Activated CD4-positive, alpha-beta memory T cell treated with anti-CD3 and anti-CD28 coated beads, Interleukin-2, amount 10 ng/mL, durations not matched to agents 7 days and 5 days (primary cell): ENCODE measurements around the gene PTP4A2. TPM values are rescaled to one million over a fixed set of nuclear protein-coding genes. Genes with fewer than 3 reads are reported as not detected.
"Not testable (repeated sequence)": the region's sequence is repeated elsewhere in the genome, so short reads cannot be mapped to it uniquely, and the experiment has no call there.

ENCODE experiments used
- CTCF ChIA-PET: fragments of 350-600 bp; sonication (Branson Sonifier 250); formaldehyde crosslinking; loops from one replicate; lab custom pipeline; 2021; ENCODE audit warnings: antibody characterized with exemption, inconsistent platforms; lab: Charles Lee
- POLR2A ChIA-PET: fragments of 350-600 bp; sonication (Branson Sonifier 250); formaldehyde crosslinking; loops from one replicate; lab custom pipeline; 2021; ENCODE audit warnings: antibody characterized with exemption; lab: Charles Lee
- DNase-seq: peaks from one replicate; pipeline ENCODE4 v3.0.0-alpha.2; 2020
- H3K27ac Mint-ChIP-seq: one replicate; pipeline ENCODE4 v1.8.0; 2021; ENCODE audit warnings: mild to moderate bottlenecking, mixed read lengths
- H3K27me3 Mint-ChIP-seq: one replicate; pipeline ENCODE4 v1.8.0; 2021; ENCODE audit warnings: mixed read lengths
- H3K36me3 Mint-ChIP-seq: one replicate; pipeline ENCODE4 v1.8.0; 2021; ENCODE audit warnings: low read depth, mixed read lengths
- H3K4me1 Mint-ChIP-seq: one replicate; pipeline ENCODE4 v1.8.0; 2021; ENCODE audit warnings: mixed read lengths
- H3K4me3 Mint-ChIP-seq: one replicate; pipeline ENCODE4 v1.8.0; 2021; ENCODE audit warnings: mild to moderate bottlenecking, mixed read lengths
- H3K9me3 Mint-ChIP-seq: one replicate; pipeline ENCODE4 v1.8.0; 2021; ENCODE audit warnings: mixed read lengths
- total RNA-seq, 2 experiments: library from RNA; stranded (reverse); gene quantifications; one replicate each; pipeline ENCODE4 v1.2.3, GENCODE V29; 2021

The PTP4A2 gene
- total RNA-seq, 2 experiments from 2014 or later, result 337 to 349 TPM

GRCh38 chr1:31944205-31945089, 6.3 kb upstream of the PTP4A2 start:
- peaks cover 2% of the 10 kb centered on the region for H3K36me3 Mint-ChIP-seq
- H3K9me3 Mint-ChIP-seq, result no peaks in the 10 kb centered on the region
- ChIA-PET POLR2A (interaction anchor here (0.8 to 8.2 kb wide), 21 partner anchors 10 to 648 kb away, joined by 3 to 222 read pairs (median 7); partner anchors contain the start of genes KHDRBS1, PEF1, SNRNP40 and SPOCD1), CTCF (interaction anchor here (0.8 to 11.9 kb wide), 9 partner anchors 10 to 155 kb away, joined by 3 to 395 read pairs (median 4); partner anchors contain the start of gene SPOCD1)
- peak overlapping the region; percentile 99 for H3K27ac Mint-ChIP-seq
- H3K4me3 Mint-ChIP-seq, result peak overlapping the region; percentile 78
- peak; percentile 94 for DNase-seq
- peaks cover 65% of the 10 kb centered on the region for H3K4me1 Mint-ChIP-seq
- no peaks in the 10 kb centered on the region for H3K27me3 Mint-ChIP-seq

DNA sequence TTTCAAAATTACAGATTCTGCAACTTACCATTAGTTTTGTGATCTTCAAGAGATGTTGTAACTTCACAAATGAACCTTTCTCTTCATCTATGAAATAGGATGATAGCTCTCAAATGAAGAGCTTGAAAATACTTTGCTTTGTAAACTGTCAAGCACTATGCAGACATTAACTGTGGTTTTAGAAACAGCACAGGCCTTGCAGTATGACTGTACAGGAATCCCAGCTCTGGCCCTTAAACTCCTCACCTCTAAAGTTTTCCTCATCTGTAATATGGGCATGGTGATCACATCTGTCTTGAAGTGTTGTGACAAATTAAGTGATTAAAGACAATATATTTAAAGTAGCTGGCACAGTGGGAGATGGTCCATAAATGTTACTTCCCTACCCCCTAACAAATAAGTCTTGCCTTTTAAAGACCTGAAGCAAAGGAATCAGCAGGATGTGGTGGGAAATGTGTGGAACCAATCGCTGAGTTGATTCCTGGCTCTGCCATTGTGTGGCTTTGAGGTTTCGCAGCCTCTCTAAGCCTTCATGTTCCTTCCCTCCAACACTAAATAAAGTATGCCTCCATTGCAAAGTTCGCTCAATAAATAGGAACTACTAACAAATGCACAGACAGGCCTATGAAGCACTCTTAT, 5.5 kb upstream of the PTP4A2 start:
- POLR2A ChIA-PET, result interaction anchor here (0.8 to 8.2 kb wide), 23 partner anchors 9 to 647 kb away, joined by 3 to 222 read pairs (median 6); partner anchors contain the start of genes KHDRBS1, PEF1, SNRNP40 and SPOCD1
- Mint-ChIP-seq H3K36me3 (peaks cover 2% of the 10 kb centered on the region), H3K4me3 (peak overlapping the region; percentile 78), H3K27ac (peak overlapping the region; percentile 99), H3K4me1 (peaks cover 73% of the 10 kb centered on the region), H3K9me3 (no peaks in the 10 kb centered on the region), H3K27me3 (no peaks in the 10 kb centered on the region)
- DNase-seq, result peak; percentile 77
- CTCF ChIA-PET, result interaction anchor here (0.8 to 11.9 kb wide), 8 partner anchors 9 to 155 kb away, joined by 3 to 395 read pairs (median 4); no protein-coding TSS in a partner anchor

DNA sequence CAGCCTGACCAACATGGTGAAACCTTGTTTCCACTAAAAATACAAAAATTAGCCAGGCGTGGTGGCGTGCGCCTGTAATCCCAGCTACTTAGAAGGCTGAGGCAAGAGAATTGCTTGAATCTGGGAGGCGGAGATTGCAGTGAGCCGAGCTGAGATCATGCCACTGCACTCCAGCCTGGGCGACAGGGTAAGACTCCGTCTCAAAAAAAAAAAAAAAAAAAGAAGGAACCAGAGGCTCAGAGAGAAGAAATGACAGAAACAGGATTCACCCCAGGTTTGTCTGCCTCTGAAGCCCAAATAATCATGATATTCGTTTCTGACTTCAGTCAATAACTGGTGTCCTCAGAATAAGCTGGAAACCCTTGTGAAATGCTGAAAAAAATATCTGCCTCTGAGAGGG, 3.9 kb upstream of the PTP4A2 start:
- POLR2A ChIA-PET, result interaction anchor here (1.5 to 8.2 kb wide), 9 partner anchors 8 to 131 kb away, joined by 4 to 222 read pairs (median 34); partner anchors contain the start of genes KHDRBS1 and TMEM39B
- peaks cover 76% of the 10 kb centered on the region for H3K4me1 Mint-ChIP-seq

DNA sequence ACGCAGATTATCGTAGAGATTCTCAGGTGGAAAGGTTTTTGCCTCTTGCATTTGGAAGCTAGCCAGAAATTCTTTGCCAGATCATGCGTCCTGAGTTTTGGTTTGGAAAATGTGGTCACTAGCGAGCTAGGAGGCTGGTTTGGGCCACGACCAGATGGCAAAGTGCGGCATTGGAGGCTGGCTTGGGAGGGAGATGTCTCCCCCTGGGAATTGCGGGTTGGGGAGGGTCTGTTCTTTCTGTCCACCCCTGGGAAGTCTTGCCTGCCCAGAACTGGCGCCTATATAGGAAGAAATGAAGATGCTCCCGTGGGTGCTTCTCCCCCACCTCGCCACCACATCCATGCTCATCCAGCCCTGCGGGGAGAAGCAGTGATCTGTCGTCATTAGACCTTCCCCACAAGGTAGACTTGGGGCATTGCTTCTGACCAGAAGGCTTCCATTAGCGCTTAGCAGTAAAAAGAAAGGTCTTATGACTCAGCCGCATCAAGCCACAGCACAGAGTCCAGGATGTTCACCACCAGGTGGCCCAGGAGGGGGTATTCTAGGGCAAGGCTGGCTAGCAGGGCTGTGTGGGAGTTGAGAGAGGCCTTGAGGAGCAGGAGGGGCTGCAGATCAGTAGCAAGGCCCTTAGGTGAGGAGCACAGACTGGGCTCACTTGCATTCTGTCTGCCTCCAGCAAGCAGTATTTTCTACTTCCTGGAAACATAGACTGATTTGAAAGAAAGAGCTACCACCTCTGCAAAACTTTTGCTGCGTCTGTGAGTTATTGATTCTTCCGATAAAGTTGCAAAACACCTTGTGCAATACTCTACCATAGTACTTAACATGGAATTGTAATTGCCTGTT, 1.5 kb upstream of the PTP4A2 start:
- H3K4me3 Mint-ChIP-seq, result peak overlapping the region; percentile 61
- no peaks in the 10 kb centered on the region for H3K27me3 Mint-ChIP-seq
- ChIA-PET CTCF (interaction anchor here (0.5 to 11.9 kb wide), 18 partner anchors 9 to 835 kb away, joined by 3 to 395 read pairs (median 4); partner anchors contain the start of gene TMEM39B), POLR2A (interaction anchor here (0.6 to 9.3 kb wide), 11 partner anchors 9 to 151 kb away, joined by 3 to 211 read pairs (median 8); partner anchors contain the start of gene KHDRBS1)
- peak; percentile 88 for DNase-seq
- no peaks in the 10 kb centered on the region for H3K9me3 Mint-ChIP-seq
- peaks cover 26% of the 10 kb centered on the region for H3K36me3 Mint-ChIP-seq
- H3K4me1 Mint-ChIP-seq, result peaks cover 77% of the 10 kb centered on the region
- H3K27ac Mint-ChIP-seq, result peak overlapping the region; percentile 97

More for the DNA sequence above, 3.9 kb upstream of the PTP4A2 start:
- DNase-seq, H3K36me3 Mint-ChIP-seq, H3K9me3 Mint-ChIP-seq, H3K27me3 Mint-ChIP-seq: not testable (repeated sequence)
- H3K4me3 Mint-ChIP-seq, result peak overlapping the region; percentile 52
- CTCF ChIA-PET, result interaction anchor here (11.9 kb wide), 1 partner anchor 17 kb away, joined by 395 read pairs; no protein-coding TSS in a partner anchor
- H3K27ac Mint-ChIP-seq, result peak overlapping the region; percentile 99

DNA sequence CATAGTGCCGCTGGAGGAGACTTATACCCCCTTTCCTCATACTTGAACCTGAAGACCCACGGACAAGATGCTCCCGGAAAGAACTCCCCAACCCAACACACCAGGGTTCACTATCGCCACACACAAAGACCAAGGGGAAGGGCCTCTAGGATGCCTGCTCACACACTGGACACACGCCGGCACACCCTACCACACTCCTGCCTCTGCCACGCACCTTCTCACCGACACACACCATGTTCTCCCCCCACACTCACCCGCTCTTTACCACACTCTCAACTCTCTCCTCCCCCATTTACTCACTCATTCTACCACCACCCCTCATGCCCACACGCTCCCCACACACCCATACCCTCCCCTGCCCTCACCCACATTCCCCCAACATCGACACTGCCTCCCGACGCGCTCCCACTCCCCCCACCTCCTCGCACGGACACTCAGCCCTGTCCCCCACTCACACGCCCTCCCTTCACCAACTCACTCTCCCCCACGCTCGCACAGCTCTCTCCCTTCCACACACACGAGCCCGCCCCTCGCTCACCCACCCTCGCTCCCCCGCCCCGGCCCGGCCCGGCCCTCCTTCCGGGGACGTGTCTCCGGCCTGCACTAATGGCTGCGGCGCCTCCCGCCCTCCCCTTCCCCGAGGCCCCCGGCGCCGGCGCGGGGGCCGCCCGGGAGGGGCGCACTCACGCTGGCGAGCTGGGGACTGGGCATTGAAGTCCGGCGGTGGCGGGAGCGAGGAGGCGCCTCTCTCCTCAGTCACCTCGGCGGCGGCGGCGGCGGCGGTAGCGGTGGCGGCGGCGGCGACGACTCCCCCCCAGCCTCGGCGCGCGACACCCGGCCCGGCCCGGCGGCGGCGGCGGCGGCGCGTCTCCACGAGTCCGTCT, 626 bp downstream of the PTP4A2 start:
- H3K9me3 Mint-ChIP-seq, result no peaks in the 10 kb centered on the region
- H3K27ac Mint-ChIP-seq, result peak overlapping the region; percentile 95
- peak; percentile 80 for DNase-seq
- ChIA-PET CTCF (interaction anchor here (0.6 to 11.9 kb wide), 6 partner anchors 8 to 148 kb away, joined by 3 to 395 read pairs (median 7); no protein-coding TSS in a partner anchor), POLR2A (interaction anchor here (0.7 to 9.3 kb wide), 16 partner anchors 7 to 275 kb away, joined by 3 to 211 read pairs (median 6); partner anchors contain the start of gene KHDRBS1)
- peaks cover 77% of the 10 kb centered on the region for H3K4me1 Mint-ChIP-seq
- H3K4me3 Mint-ChIP-seq, result peak overlapping the region; percentile 100
- no peaks in the 10 kb centered on the region for H3K27me3 Mint-ChIP-seq
- peaks cover 38% of the 10 kb centered on the region for H3K36me3 Mint-ChIP-seq

GRCh38 chr1:31936981-31937299, 1.2 kb downstream of the PTP4A2 start:
- no peak for DNase-seq
- Mint-ChIP-seq H3K9me3 (no peaks in the 10 kb centered on the region), H3K4me3 (peak overlapping the region; percentile 100), H3K4me1 (peaks cover 77% of the 10 kb centered on the region), H3K27me3 (no peaks in the 10 kb centered on the region), H3K27ac (peak overlapping the region; percentile 95), H3K36me3 (peaks cover 40% of the 10 kb centered on the region)
- POLR2A ChIA-PET, result interaction anchor here (0.5 to 9.3 kb wide), 5 partner anchors 11 to 33 kb away, joined by 3 to 211 read pairs (median 82); no protein-coding TSS in a partner anchor
- CTCF ChIA-PET, result interaction anchor here (4.0 to 11.9 kb wide), 2 partner anchors 10 to 22 kb away, joined by 35 to 395 read pairs; no protein-coding TSS in a partner anchor

DNA sequence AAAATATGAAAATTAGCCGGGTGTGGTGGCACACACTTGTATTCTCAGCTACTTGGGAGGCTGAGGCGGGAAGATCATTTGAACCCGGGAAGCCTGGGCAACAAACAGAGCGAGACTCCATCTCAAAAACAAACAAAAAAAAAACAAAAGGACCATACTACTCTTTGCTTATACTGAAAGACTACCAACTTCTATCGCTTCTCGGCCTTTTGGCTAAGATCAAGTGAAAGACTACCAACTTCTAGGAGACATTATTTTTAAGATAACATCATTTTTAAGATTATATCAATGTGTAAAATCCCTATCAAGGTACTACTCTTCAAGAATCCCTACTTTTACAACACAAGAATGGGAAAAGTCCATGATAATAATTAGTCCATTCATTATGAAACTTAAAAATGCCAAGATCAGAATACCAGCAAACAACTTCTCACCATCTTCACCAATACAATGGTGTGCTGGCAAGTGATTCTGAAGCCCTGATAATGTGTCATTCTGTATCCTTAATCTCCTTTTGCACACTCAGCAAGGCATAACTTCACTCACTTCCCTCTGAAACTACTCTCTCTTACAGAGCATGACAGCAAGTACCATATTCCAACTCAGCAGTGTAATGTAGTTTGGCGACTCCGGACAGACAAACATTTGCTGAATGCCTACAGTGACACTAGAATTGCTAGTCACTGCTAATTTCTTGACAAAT, 1.7 kb downstream of the PTP4A2 start:
- CTCF ChIA-PET, result interaction anchor here (1.3 to 11.9 kb wide), 3 partner anchors 22 to 121 kb away, joined by 3 to 395 read pairs (median 3); partner anchors contain the start of gene SPOCD1
- Mint-ChIP-seq H3K27me3 (no peaks in the 10 kb centered on the region), H3K27ac (peak overlapping the region; percentile 95), H3K4me3 (peak overlapping the region; percentile 100), H3K4me1 (peaks cover 77% of the 10 kb centered on the region), H3K9me3 (no peaks in the 10 kb centered on the region), H3K36me3 (peaks cover 40% of the 10 kb centered on the region)
- no peak for DNase-seq
- POLR2A ChIA-PET, result interaction anchor here (0.5 to 9.3 kb wide), 9 partner anchors 8 to 148 kb away, joined by 3 to 211 read pairs (median 8); no protein-coding TSS in a partner anchor

- Mint-ChIP-seq H3K4me3 (peak overlapping the region; percentile 100), H3K27me3 (no peaks in the 10 kb centered on the region), H3K36me3 (peaks cover 48% of the 10 kb centered on the region), H3K27ac (peak overlapping the region; percentile 95), H3K9me3 (no peaks in the 10 kb centered on the region), H3K4me1 (peaks cover 79% of the 10 kb centered on the region)
- ChIA-PET CTCF (interaction anchor here (0.7 to 3.9 kb wide), 12 partner anchors 8 to 146 kb away, joined by 3 to 34 read pairs (median 4); partner anchors contain the start of gene SPOCD1), POLR2A (interaction anchor here (0.5 to 9.3 kb wide), 20 partner anchors 9 to 320 kb away, joined by 3 to 211 read pairs (median 4); partner anchors contain the start of gene KHDRBS1)
- DNase-seq, result no peak
Observed at GRCh38 chr1:31934706-31935629, 3.2 kb downstream of the PTP4A2 start.

GRCh38 chr1:31932491-31933316, 5.5 kb downstream of the PTP4A2 start:
- POLR2A ChIA-PET, result interaction anchor here (1.4 to 9.3 kb wide), 6 partner anchors 8 to 81 kb away, joined by 3 to 211 read pairs (median 52); no protein-coding TSS in a partner anchor
- H3K36me3 Mint-ChIP-seq, result peaks cover 59% of the 10 kb centered on the region
- CTCF ChIA-PET, result interaction anchor here (1.2 to 3.9 kb wide), 5 partner anchors 11 to 116 kb away, joined by 3 to 34 read pairs (median 5); no protein-coding TSS in a partner anchor

More at GRCh38 chr1:31932491-31933316, 5.5 kb downstream of the PTP4A2 start:
- Mint-ChIP-seq H3K9me3 (no peaks in the 10 kb centered on the region), H3K27ac (peak overlapping the region; percentile 95), H3K4me1 (peaks cover 77% of the 10 kb centered on the region), H3K27me3 (no peaks in the 10 kb centered on the region), H3K4me3 (peak overlapping the region; percentile 100)
- no peak for DNase-seq
